Loucy (cell line): ENCODE results near the gene FEZF1.

ENCODE experiments used
- EZH2phosphoT487 ChIP-seq: fragments of 200-600 bp; IDR thresholded peaks from 2 replicates; pipeline ENCODE4 v1.6.1; 2018; ENCODE audit warnings: antibody characterized with exemption, mild to moderate bottlenecking, moderate library complexity, borderline replicate concordance
- TF ChIP-seq, protein P1 (sequence below): fragments of 200-600 bp; sonication (generic); conservative IDR thresholded peaks from 2 replicates; pipeline ENCODE4 v1.5.1; 2014; ENCODE audit warnings: mild to moderate bottlenecking, antibody characterized with exemption, low read length

GRCh38 chr7:122344303-122344620 lies 39.7 kb upstream of the FEZF1 start:
- TF ChIP-seq, protein P1, sequence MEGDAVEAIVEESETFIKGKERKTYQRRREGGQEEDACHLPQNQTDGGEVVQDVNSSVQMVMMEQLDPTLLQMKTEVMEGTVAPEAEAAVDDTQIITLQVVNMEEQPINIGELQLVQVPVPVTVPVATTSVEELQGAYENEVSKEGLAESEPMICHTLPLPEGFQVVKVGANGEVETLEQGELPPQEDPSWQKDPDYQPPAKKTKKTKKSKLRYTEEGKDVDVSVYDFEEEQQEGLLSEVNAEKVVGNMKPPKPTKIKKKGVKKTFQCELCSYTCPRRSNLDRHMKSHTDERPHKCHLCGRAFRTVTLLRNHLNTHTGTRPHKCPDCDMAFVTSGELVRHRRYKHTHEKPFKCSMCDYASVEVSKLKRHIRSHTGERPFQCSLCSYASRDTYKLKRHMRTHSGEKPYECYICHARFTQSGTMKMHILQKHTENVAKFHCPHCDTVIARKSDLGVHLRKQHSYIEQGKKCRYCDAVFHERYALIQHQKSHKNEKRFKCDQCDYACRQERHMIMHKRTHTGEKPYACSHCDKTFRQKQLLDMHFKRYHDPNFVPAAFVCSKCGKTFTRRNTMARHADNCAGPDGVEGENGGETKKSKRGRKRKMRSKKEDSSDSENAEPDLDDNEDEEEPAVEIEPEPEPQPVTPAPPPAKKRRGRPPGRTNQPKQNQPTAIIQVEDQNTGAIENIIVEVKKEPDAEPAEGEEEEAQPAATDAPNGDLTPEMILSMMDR: no peak
- no peak for TF ChIP-seq EZH2phosphoT487
